ENCODE measurements around the gene CD3G.
"Not testable (repeated sequence)": the region's sequence is repeated elsewhere in the genome, so short reads cannot be mapped to it uniquely, and the experiment has no call there.

CD3G gene

GRCh38 chr11:118401880-118402590 lies 57.9 kb downstream of the CD3G start:
- peak overlapping the region; percentile 94 for H3K4me3 ChIP-seq (ENCODE audit: control insufficient read depth, low read depth, low read length)
- peak; percentile 10 for TF ChIP-seq CTCF (IDR thresholded peaks at IDR 0.05; ENCODE audit: control insufficient read depth, insufficient read depth, low read depth, low read length, missing control alignments)
- DNase-seq (ENCODE audit: low read depth), result peak; percentile 88

- H3K4me3 ChIP-seq (ENCODE audit: control insufficient read depth, low read depth, low read length), result peak overlapping the region; percentile 33
Measured at GRCh38 chr11:118402594-118402993, 58.5 kb downstream of the CD3G start.

More at GRCh38 chr11:118402594-118402993, 58.5 kb downstream of the CD3G start:
- DNase-seq (ENCODE audit: low read depth), result not testable (repeated sequence)
